GM10248 (cell line): ENCODE data around the gene NUDT4.

Experiments
- CTCF ChIA-PET: fragments of 300-600 bp; sonication (Branson Sonifier 250); formaldehyde crosslinking; extraction: SDS; loops from one replicate; lab custom pipeline; 2021; ENCODE audit warnings: antibody characterized with exemption; lab: Yijun Ruan, JAX
- POLR2A ChIA-PET: fragments of 350-650 bp; sonication (Branson Sonifier 250); formaldehyde crosslinking; extraction: SDS; loops from one replicate; lab custom pipeline; 2020; ENCODE audit warnings: antibody characterized with exemption; lab: Yijun Ruan, JAX
- DNase-seq: peaks from one replicate; pipeline ENCODE4 v3.0.0; 2012; ENCODE audit errors: extremely low spot score
- TF ChIP-seq, protein P1 (sequence below): IDR thresholded peaks from 2 replicates; pipeline ENCODE4 v1.5.1; 2012; ENCODE audit warnings: mild to moderate bottlenecking, low read depth; ENCODE audit errors: extremely low read depth, missing control alignments, control extremely low read depth

NUDT4 gene

GRCh38 chr12:93377252-93378195 lies at the start of gene NUDT4:
Gene NUDT4 (plus strand): TSS chr12:93377925. CDS start chr12:93378323, 398 bp downstream.
- ChIA-PET POLR2A (no interaction called here), CTCF (interaction anchor here (0.7 to 2.4 kb wide), 9 partner anchors 8 to 1995 kb away, joined by 3 to 10 read pairs (median 4); no protein-coding TSS in a partner anchor)
- peak; percentile 97 for DNase-seq
- TF ChIP-seq, protein P1, sequence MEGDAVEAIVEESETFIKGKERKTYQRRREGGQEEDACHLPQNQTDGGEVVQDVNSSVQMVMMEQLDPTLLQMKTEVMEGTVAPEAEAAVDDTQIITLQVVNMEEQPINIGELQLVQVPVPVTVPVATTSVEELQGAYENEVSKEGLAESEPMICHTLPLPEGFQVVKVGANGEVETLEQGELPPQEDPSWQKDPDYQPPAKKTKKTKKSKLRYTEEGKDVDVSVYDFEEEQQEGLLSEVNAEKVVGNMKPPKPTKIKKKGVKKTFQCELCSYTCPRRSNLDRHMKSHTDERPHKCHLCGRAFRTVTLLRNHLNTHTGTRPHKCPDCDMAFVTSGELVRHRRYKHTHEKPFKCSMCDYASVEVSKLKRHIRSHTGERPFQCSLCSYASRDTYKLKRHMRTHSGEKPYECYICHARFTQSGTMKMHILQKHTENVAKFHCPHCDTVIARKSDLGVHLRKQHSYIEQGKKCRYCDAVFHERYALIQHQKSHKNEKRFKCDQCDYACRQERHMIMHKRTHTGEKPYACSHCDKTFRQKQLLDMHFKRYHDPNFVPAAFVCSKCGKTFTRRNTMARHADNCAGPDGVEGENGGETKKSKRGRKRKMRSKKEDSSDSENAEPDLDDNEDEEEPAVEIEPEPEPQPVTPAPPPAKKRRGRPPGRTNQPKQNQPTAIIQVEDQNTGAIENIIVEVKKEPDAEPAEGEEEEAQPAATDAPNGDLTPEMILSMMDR: no peak

DNA sequence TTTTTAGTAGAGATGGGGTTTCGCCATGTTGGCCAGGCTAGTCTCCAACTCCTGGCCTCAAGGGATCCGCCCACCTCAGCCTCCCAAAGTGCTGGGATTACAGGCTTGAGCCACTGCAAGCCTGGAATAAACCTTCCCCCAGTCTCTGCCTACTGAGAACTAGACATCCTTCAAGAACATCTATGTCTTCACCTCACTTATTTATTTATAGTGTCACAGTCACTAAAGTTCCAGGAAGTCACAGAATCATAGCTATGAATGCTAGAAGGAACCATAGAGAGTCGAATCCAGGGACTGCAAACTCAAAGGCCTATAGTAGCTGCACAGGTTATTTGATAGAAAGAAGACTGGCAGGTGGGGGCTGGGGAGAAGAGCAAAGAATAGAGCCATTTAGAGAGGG lies 44.7 kb upstream of the NUDT4 start:
- no peak for DNase-seq
- TF ChIP-seq, protein P1: no peak
- ChIA-PET POLR2A (no interaction called here), CTCF (interaction anchor here (1.2 to 1.3 kb wide), 2 partner anchors 11 to 16 kb away, joined by 3 read pairs; no protein-coding TSS in a partner anchor)

DNA sequence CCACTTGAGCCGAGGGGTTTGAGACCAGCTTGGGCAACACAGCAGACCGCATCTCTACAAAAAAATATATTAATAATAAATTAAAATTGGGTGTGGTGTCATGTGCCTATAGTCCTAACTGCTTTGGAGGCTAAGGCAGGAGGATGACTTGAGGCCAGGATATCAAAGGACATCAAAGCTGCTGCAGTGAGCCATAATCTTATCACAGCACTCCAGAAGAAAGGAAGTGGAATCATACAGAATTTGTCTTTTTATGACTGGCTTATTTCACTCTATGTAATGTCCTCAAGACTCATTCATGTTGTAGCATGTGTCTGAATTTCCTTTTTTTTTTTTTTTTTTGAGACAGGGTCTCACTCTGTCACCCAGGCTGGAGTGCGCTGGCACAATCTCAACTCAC lies 43.9 kb upstream of the NUDT4 start:
- CTCF ChIA-PET: interaction anchor here (1.2 kb wide), 1 partner anchor 17 kb away, joined by 3 read pairs; no protein-coding TSS in a partner anchor
- no peak for DNase-seq
- TF ChIP-seq, protein P1: no peak
- POLR2A ChIA-PET: no interaction called here

GRCh38 chr12:93335603-93336162 lies 42.0 kb upstream of the NUDT4 start:
- TF ChIP-seq, protein P1: no peak
- ChIA-PET POLR2A (no interaction called here), CTCF (interaction anchor here (1.1 kb wide), 1 partner anchor 11 kb away, joined by 3 read pairs; no protein-coding TSS in a partner anchor)
- no peak for DNase-seq

DNA sequence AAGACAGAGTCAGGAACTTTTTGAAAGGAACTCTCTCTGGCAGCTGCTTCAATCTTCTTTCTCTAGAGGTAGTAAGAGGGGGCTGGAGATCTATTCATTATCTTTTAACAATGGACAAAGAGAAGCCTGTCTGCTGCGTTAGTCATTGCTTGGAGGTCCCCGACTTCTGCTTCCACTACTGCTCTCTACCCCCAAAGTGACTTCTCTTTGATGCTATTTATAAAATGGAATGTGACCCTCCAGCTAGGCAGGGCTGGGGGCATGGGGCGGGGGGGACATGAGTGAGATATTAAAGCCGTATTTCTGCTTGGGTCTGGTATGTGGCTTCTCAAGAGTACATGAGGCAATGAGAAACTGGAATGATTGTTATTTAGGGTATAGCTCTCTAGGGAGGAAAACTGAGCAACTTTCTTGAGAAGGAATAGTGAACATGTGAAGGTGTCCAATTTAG lies 41.4 kb upstream of the NUDT4 start:
- TF ChIP-seq, protein P1: no peak
- no peak for DNase-seq
- ChIA-PET POLR2A (no interaction called here), CTCF (interaction anchor here (1.1 kb wide), 1 partner anchor 10 kb away, joined by 3 read pairs; no protein-coding TSS in a partner anchor)

DNA sequence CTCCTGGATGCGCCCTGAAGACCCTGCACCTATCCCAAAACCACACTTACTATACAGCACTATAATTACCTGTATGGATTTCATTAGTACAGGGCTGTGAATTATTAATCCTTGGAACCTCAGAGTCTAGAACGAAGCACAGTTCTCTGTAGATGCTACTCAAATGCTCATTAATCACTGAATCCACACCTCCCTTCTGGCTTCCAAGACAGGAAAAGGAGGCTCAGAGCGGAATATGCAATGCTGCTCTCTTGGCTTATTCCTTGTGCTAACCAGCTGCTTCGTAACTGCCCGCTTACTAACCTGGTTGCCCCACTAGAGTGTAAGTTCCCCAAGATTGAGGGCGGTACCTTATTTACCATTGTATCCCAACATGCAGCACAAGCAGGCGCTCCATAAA lies 39.1 kb upstream of the NUDT4 start:
- POLR2A ChIA-PET: no interaction called here
- TF ChIP-seq, protein P1: no peak
- no peak for DNase-seq
- CTCF ChIA-PET: no interaction called here
